GM19240 (cell line): Measurements from ENCODE around the gene TIMD4.
"Not testable (repeated sequence)": the region's sequence is repeated elsewhere in the genome, so short reads cannot be mapped to it uniquely, and the experiment has no call there.

Experiments used
- DNase-seq: peaks from one replicate; pipeline ENCODE4 v3.0.0; 2011; ENCODE audit warnings: low spot score; ENCODE audit not compliant: insufficient read length

The TIMD4 gene

DNA sequence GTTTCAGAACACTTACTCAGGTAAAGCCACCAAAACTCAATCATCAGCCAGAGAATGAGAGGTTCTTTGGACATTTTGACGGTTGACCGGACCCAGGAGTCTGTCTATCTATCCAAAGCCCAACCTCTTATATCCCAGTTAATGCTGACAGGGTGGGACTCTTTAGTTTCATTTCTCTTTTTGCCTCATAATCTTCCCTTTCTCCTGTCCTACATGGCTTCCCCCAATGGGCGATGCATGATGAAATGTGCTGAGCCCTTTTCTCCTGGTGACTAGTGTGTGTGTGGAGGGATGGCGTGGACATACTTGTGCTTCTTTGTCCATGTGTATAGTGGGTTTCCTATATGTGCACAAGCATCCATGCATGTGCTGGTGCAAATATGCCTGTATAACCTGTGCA is at the start of gene TIMD4:
Gene TIMD4, minus strand, starts transcription at position 102 of the 400 bp plus-strand sequence. Its CDS starts 28 bp downstream, at position 74.
- DNase-seq, result no peak

DNA sequence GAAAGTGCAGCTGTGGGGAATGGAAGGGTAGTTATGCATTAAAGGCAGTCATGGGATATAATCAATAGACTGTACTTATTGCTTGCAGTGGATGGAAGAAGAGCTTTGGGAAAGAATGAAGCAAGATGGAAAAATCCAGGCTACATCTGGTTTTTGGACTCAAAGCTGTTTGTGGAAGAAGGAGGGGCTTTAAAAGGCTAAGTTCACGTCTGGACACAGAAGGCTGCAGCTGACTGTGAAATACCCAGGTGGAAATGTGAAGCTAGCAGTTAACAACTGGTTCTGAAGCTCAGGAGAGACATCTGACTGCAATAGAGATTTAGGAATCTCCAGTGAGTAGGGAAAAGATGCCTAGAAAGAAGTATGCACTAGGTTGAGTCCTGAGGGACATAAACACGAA is 43.2 kb upstream of the TIMD4 start:
- no peak for DNase-seq

DNA sequence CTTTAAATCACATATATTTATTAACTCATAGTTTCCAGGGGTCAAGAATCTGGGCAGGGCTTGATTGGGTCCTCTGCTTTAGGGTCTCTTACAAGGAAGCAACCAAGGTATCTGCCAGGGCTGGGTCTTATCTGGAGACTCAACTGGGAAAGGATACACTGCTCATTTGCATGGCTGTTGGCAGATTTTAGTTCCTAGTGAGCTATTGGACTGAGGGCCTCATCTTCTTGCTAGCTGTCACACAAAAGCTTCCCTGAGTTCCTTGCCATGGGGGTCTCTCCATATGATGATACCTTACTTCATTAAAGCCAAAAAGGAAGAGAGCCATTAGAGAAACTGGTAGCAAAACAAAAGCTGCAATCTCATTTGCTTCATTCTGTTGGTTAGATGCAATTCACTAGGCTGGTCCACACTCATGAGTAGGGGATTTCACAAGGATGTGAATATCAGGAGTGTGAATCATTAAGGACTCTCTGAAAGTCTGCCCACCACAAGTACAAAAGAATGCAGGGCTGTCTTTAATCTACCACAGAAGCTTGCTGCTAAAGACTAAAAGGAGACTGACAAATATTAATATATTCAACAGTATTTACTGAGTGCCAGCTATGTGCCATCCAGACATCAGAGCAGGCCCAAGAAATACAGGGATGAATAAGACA is 42.0 kb upstream of the TIMD4 start:
- DNase-seq, result no peak

DNA sequence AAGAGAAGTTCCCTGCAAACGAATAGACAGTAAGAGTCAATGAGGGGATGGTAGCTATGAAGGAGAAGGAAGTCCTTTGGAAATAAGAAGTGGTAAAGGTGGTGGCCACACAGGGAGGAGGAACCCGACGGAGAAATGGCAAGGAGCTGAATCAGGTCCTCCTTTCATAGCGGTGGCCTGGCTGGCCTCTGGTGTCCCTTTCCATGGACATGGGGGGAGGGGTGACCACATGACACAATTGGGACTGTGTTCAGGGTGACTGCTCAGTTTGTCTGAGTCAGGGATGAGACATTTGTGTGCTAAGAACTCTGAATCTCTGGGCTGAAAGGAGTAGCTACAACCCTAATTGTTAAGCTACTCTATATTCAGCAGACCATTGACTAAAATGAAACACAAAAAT is 28.7 kb upstream of the TIMD4 start:
- no peak for DNase-seq

DNA sequence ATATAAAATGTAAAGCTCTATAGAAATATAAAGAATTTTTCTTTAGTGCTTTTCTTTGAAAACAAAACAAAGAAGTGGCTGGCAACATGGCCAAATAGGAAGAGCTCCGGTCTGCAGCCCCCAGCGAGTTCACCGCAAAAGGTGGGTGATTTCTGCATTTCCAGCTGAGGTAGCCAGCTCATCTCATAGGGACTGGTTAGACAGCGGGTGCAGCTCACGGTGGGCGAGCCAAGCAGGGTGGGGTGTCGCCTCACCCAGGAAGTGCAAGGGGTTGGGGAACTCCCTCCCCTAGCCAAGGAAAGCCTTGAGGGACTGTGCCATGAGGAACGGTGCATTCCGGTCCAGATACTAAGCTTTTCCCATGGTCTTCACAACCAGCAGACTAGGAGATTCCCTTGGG is 21.0 kb upstream of the TIMD4 start:
- DNase-seq, result no peak

DNA sequence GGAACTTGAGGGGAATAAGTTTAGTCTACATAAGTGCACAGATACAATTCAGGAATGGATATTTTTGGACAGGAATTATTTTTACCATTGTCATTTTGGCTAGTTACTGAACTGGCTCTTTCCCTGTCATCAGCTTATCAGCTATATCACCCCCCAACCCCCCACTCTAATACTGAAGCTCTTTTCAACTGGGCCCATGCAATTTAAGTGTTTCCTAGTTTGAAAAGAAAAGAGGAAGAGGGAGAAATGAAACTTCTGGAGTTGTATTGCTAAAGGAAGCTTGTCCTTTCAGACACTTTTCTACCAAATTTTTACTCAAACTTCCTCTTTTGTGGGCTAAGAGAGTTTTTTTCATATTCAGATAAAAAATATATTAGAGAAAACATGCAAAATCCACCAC is 18.5 kb upstream of the TIMD4 start:
- DNase-seq, result no peak

DNA sequence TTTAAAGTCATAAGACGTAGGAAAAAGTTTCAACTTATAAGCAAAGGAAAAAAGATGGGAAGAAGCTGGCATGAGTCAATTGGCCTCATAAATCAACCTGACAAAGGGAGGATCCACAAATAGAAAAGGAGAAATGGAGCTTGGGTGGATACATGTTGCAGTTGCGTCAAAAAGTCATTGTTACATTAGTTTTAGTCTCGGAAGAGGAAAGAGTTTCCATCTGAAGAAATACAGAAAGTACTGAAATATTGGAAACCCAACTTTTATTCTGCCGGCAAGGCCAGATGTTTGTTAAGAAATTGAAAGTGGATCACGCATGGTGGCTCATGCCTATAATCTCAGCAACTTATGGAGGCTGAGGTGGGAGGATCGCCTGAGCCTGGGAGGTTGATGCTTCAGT is 11.3 kb upstream of the TIMD4 start:
- no peak for DNase-seq

DNA sequence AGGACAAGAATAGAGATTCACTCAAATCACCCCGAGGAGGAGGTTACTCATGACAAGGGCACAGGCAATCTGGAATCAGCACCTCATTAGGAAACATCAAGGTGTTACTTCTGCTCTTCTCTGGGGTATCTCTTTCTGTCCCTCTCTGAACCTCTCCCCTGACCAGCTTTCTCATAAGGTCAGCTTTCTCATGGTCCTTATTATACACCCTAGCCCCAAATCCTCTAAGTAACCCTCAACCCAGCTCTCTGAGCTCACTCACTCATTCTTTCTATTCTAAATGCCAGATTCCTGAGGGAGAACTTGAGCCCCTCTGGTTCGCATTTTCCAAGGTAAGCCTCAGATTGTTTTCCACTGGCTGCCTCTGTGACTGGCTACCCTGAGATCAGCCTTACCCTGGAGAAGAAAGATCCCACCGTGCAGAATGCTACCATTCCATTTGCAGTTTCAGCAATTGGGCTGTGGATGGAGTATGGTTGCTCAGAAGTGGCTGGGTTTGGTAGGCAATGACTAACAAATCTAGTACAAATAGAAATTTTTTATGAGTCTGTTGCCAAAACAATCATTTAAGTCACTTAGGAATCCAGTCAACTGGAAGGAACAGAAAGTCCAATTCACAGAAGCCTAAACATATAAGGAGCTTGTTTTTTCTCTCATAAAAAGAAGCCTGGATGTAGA is 9.0 kb upstream of the TIMD4 start:
- DNase-seq, result no peak

DNA sequence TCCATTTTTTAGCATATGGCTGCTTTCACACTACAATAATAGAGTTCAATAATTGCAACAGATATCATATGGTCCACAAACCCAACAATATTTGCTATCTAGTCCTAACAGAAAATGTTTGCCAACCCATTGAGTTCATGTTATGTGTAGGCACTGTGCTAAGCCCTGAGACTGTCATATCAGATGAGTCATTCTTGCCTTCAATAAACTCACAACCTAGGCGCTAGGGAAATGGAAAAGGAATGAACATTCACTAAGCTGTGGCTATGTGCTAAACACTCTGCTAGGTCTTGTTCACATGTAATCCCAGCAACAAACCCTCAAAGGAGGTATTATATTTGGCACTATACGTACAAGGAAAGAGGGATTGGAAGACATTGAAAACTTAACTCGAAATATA is 8.4 kb upstream of the TIMD4 start:
- DNase-seq, result no peak

DNA sequence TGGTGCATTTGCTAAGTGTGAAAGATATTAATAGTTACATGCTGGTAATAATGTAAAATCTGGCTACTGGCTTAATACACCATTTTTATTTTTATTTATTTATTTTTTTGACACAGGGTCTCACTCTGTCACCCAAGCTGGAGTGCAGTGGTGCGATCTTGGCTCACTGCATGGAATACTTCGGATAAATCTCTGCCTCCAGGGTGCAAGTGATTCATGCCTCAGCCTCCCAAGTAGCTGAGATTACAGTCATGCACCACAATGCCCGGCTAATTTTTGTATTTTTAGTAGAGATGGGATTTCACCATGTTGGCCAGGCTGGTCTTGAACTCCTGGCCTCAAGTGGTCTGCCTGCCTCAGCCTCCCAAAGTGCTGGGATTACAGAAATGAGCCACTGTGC is 4.4 kb upstream of the TIMD4 start:
- not testable (repeated sequence) for DNase-seq

DNA sequence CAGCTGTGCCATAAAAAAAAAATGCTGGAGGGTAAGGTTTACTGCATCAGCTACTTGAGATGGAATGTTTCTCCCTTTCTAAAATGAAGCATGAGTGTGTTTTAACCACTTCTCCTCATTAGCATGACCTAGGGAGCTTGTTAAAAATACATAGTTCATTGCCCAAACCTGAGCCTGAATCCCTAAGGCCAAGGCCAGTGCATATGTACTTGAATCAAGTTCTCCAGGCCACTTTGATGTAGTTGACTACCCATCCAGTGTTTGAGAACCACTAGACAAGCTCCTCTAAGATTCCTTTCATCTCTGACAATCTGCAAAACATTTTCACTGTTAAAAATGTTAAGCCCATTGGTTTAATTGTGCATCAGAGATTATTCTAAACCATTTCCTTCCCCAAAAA is 6.7 kb downstream of the TIMD4 start:
- no peak for DNase-seq

DNA sequence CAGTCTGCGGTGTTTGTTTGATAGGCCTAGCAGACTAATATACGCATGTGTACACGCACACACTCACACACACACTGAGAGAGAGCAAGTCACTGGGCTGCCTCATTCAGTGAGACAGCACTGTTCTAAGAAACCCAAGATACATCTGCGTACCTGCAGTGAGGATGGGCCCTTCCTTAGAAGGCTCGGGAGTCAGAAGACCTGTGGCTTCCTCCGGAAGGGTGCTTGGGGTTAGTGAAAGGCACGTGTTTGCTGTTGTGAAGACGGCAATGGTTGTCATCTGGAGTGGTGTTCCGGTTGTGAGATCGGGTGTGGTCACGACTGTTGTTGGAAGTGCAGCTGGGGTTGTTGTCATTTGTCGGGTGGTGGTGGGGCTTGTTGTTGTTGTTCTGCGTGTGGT is 11.7 kb downstream of the TIMD4 start:
- no peak for DNase-seq

DNA sequence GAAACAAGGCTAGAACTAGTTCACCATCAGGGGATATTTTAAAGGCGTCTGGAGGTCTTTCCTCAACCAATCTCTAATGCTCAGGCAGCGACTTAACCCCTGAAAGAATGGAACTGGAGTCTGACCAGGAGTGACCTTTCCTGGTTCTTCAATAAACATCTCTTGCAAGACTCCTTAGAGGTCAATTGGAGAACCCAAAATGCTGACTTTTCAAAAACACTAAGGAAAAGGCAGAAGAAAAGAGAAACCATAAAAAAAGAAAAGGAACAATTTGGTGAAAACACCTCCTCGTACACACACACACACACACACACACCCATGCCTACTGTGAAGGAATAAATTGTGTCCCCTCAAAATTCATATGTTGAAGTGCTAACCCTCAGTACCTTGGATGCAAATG is 12.3 kb downstream of the TIMD4 start:
- no peak for DNase-seq

DNA sequence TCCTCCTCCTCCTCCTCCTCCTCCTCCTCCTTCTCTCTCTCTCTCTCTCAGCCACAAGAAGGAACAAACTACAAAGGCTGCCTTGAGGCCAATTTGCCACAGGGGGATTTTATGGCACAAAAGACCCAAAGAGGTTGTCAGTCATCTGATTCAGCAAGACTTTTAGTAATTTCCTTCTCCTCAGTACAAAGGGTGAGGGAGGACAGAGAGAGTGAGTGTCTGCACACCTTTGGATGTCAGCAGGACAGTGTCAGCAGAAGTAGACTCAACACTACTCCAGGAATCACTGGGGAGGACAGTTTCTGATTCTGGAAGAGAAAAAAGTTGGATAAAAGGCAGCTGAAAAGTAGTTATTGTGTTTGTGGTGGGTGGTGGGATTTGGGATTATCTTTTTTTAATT is 13.6 kb downstream of the TIMD4 start:
- DNase-seq, result no peak

DNA sequence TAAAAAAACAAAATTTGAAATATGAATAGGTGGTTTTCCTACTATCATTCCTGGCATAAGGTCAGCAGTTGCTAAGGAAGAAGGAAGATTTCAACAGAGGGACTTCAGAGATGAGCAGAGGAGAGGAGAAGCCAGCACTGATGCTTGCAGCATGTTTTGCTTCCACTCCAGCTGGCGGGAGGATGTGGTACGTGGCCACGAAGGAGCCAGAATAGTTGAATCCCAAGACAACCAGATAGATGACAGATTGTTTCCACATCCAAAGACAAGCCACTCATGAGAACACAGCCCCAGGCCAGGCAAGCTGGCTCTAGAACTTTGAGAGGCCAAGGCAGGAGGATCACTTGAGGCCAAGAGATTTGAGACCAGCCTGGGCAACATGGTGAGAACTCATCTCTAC is 15.1 kb downstream of the TIMD4 start:
- DNase-seq, result no peak

DNA sequence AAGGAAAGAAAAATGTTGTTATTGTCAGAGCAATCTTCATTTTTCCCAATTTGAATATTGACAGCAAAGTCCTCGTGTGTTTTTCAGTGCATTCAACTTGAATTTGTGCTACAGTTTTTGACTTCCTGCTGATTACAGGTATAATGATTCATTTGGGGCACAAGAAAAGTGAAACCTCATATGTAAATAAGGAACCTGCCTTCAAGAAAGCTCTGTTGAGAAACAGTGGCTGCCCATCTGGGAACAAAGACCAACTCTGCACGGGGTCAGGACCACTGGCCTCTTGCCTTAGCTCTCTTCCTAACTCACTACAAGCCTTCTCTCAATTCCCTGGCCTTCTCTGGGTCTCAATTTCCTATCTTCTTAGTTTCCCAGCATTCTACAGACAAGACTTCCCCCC is 21.0 kb downstream of the TIMD4 start:
- no peak for DNase-seq

DNA sequence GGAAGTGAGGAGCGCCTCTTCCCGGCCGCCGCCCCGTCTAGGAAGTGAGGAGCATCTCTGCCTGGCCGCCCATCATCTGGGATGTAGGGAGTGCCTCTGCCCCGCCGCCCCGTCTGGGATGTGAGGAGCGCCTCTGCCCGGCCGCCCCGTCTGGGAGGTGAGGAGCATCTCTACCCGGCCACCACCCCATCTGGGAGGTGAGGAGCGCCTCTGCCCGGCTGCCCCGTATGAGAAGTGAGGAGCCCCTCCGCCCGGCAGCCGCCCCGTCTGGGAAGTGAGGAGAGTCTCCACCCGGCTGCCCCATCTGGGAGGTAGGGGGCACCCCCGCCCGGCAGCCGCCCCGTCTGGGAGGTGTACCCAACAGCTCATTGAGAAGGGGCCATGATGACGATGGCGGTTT is 22.6 kb downstream of the TIMD4 start:
- DNase-seq, result not testable (repeated sequence)

DNA sequence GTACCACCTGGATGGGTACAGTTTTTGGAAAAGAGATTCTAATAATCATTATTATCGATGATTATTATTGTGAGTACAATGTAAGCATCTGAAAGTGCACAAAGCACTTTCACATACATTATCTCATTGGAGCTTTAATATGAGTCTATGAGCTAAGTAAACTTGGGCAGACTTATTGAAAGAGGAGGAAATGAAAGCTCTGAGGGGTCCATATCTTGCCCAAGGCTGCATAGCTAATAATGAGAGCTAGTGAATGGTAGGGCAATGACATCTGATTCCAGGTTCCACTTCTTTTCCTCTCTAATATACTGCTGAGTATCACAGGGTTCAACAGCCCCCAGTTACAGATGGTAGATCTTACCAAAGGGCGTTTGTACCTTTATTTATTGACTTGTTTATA is 26.1 kb downstream of the TIMD4 start:
- no peak for DNase-seq

DNA sequence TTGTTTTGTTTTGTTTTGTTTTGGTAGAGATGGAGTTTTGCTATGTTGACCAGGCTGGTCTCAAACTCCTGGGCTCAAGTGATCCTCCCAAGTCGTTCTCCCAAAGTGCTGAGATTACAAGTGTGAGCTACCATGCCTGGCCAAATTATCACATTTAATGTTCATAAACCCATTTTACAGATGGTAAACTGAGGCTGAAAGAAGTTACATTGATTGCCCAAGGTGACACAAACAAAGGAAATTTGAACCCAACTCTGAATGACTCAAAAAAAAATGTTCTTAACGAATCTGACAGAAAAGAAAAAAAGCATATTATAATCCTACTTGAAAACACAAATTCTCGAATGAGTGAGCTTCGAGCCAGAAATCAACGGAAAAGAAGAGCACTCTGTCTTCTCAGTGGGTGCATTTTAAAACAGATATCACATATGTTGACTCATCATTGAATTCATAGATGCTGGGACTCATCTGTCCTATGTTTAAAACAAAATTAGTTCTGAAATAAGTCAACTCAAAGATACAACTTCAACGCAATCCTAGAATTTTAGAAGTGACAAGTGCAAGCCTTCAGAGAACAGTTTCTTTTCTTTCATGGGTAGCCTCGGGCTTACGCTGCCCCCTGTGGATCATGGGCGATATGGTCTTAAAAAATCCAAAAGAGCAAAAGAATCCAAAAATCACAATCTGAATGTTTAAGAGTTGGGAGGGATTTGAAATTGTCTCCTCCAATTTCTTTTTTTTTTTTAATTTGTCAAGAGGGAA is 28.4 kb downstream of the TIMD4 start:
- DNase-seq, result no peak

DNA sequence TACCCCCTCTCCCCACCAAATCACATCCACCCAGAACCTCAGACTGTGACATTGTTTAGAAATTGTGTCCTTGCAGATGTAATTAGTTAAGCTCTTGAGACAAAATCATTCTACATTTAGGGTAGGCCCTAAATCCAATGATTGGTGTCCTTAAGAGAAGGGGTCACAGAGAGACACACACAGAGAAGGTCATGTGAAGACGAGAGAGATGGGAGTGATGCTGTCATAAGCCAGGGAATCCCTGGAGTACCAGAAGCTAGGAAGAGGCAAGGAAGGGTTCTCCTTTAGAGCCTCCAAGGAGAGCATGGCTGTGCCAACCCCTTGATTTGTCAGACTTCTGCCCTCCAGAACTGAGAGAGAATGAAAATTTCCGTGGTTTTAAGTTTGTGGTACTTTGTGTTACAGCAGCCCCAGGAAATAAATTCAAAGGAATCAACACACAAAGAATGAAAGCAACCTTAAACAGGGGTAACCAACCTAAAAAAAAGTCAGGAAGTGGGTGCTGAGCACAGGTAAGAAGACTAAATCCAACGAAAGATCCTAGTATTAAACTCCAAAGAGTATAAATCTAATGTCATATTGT is 33.6 kb downstream of the TIMD4 start:
- DNase-seq, result no peak

DNA sequence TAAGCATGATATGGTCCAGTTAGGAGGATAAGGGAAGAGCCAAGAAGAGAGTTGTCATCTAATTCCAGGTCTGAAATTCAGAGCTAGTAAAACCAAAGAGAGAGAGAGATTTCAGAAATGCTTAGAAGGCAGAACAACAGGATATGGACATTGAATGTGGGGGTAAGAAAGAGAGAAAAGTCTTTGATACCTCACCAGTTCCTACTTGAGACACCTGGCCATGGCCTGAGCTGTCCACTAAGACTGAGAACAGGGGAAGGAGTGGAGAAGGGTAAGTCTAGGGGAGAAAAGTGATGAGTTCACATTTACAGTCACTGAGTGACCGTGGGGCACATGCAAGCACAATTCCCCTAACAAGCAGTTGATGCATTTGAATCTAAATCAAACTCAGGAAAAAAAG is 35.5 kb downstream of the TIMD4 start:
- DNase-seq, result no peak

DNA sequence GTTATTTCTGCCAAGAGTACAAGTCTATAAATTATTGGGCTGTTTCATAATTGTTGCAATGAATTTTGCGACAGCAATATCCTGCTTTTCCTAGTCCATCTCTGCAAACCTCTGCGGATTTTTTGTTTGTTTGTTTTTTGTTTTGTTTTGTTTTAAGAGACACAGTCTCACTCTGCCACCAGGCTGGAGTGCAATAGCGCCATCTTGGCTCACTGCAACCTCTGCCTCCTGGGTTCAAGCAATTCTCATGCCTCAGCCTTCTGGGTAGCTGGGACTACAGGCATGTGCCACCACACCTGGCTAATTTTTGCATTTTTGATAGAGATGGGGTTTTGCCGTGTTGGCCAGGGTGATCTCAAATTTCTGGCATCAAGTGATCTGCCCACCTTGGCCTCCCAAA is 37.3 kb downstream of the TIMD4 start:
- DNase-seq, result not testable (repeated sequence)
